HG02642 (cell line): ENCODE results near the gene CKAP5.

Experiments used
- ATAC-seq: cut with Tn5 transposase; IDR thresholded peaks from one replicate; pipeline ENCODE4 v1.9.1; 2021; ENCODE audit warnings: mild to moderate bottlenecking; ENCODE audit not compliant: unreplicated experiment, poor library complexity

CKAP5 gene

GRCh38 chr11:46856605-46857343 is 10.7 kb upstream of the CKAP5 start:
- no peak for ATAC-seq

- ATAC-seq: no peak
Observed at GRCh38 chr11:46855863-46856262, 9.8 kb upstream of the CKAP5 start.

GRCh38 chr11:46855167-46855566 is 9.1 kb upstream of the CKAP5 start:
- no peak for ATAC-seq

- no peak for ATAC-seq
Observed at GRCh38 chr11:46850829-46851380, 4.8 kb upstream of the CKAP5 start.

GRCh38 chr11:46849631-46850030 is 3.6 kb upstream of the CKAP5 start:
- ATAC-seq: no peak

- peak; percentile 7 for ATAC-seq
Observed at GRCh38 chr11:46846510-46846830, 390 bp upstream of the CKAP5 start.

GRCh38 chr11:46845440-46845739 is 690 bp downstream of the CKAP5 start:
- ATAC-seq: no peak

- no peak for ATAC-seq
Observed at GRCh38 chr11:46840116-46840515, 6.0 kb downstream of the CKAP5 start.

- no peak for ATAC-seq
Observed at GRCh38 chr11:46838501-46838900, 7.6 kb downstream of the CKAP5 start.

GRCh38 chr11:46837860-46838259 is 8.2 kb downstream of the CKAP5 start:
- ATAC-seq: no peak

GRCh38 chr11:46836870-46837269 is 9.2 kb downstream of the CKAP5 start:
- no peak for ATAC-seq

GRCh38 chr11:46836431-46836830 is 9.6 kb downstream of the CKAP5 start:
- ATAC-seq: no peak

- no peak for ATAC-seq
Observed at GRCh38 chr11:46835897-46836296, 10.2 kb downstream of the CKAP5 start.

- no peak for ATAC-seq
Observed at GRCh38 chr11:46834821-46835220, 11.3 kb downstream of the CKAP5 start.

GRCh38 chr11:46832511-46833214 is 13.4 kb downstream of the CKAP5 start:
- no peak for ATAC-seq

GRCh38 chr11:46827995-46828394 is 18.1 kb downstream of the CKAP5 start:
- no peak for ATAC-seq

GRCh38 chr11:46826310-46827044 is 19.6 kb downstream of the CKAP5 start:
- peak; percentile 98 for ATAC-seq

GRCh38 chr11:46808799-46809431 is 37.2 kb downstream of the CKAP5 start:
- ATAC-seq: no peak

GRCh38 chr11:46801694-46802470 is 44.2 kb downstream of the CKAP5 start:
- no peak for ATAC-seq

- ATAC-seq: no peak
Observed at GRCh38 chr11:46800177-46800576, 45.9 kb downstream of the CKAP5 start.
